DMS 273 (cell line): ENCODE measurements around the gene TMEM63A.
"Not testable (repeated sequence)": the region's sequence is repeated elsewhere in the genome, so short reads cannot be mapped to it uniquely, and the experiment has no call there.

Source experiments
- DNase-seq: peaks from one replicate; lab custom pipeline; 2025; ENCODE audit not compliant: unreplicated experiment; lab: John Stamatoyannopoulos, UW

TMEM63A gene

GRCh38 chr1:225881959-225882693 is at the start of gene TMEM63A:
TMEM63A (minus strand) TSS chr1:225882380; CDS start chr1:225877580, 4,800 bp downstream.
- peak; percentile 92 for DNase-seq

- DNase-seq: no peak
Measured at GRCh38 chr1:225931270-225932136, 49.3 kb upstream of the TMEM63A start.

DNA sequence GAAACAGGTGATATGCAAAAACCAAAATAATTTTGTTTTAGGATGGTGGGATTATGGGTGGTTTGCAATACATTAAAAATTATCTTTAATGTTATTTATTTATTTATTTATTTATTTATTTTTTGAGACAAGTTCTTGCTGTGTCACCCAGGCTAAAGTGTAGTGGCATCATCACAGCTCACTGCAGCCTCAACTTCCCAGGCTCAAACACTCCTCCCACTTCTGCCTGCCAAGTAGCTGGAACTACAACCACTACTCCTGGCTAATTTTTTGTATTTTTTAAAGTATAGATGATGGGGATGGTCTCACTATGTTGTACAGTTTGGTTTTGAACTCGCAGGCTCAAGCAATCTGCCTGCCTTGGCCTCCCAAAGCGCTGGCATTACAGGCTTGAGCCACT is 48.4 kb upstream of the TMEM63A start:
- DNase-seq: no peak

DNA sequence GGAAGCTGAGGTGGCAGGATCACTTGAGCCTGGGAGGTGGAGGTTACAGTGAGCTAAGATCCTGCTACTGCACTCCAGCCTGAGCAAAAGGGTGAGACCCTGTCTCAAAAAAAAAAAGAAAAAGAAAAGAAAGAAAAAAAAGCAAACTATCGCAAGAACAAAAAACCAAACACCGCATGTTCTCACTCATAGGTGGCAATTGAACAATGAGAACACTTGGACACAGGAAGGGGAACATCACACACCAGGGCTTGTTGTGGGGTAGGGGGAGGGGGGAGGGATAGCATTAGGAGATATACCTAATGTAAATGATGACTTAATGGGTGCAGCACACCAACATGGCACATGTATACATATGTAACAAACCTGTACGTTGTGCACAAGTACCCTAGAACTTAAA is 47.3 kb upstream of the TMEM63A start:
- not testable (repeated sequence) for DNase-seq

- peak; percentile 63 for DNase-seq
Measured at GRCh38 chr1:225928186-225929175, 46.3 kb upstream of the TMEM63A start.

DNA sequence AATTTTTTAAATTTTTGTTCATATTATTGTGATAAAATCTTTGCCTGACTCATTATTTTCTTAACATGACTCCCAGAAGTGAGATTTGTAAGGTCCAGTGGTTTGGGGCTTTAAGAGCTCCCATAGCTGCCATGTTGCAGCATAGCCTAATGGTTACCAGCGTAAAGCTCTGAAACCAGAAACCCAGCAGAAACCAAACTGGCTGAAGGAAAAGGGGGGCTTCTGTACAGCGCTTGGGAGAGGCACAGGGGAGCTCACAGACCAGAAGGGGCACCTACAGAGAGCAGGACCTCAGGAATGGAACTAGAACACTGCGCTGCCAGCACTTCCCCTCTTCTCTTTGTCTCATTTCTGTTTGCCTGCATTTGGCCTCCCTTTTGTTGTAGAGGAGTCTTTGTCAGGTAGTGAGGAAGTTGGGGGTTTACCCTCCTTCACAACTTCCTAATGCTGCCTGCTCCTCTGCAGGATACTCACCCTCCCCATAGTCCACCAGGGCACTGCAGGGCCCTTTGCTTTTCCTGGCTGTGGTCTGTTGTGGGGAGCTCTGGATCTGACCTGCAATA is 44.5 kb upstream of the TMEM63A start:
- no peak for DNase-seq

DNA sequence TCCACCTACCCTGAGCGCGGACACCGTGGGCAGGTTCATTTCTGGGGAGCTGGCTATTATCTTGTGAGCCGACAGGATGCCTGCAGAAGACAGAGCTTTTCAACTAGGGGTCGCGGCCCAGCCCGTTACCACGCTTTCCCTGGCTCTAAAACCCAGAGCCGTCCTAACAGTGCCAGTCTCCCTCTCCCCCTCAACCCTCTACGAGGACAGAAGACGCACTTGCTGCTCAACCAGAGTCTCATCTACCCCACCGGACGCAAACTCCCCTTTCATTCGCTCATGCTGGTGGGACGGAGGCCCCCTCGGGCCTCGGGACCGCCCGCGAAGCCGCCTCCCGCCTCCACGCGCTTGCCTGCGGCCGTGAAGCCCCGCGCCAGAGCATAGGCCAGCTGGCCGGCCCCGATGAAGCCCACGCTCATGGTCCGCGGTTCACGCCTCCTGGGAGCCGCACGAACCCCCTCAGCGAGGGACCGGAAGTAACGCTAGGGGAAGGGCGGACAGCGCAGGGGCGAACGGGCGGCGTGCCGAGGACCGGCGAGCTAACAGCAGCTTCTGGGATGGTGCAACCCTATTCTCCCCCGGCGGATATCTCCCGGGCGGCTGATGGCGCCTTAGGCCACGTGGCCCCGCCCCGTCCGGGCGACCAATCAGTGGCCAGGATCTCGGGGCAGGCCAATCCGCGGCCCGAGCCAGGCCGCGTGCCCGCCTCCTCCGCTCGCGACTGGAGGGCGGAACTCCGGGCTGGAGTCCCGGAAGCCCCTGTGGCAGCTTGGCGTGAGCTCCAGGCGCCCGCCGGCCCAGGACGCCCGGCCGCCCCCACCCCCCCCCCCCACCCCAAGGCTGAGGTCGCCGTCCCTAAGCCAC is 41.7 kb upstream of the TMEM63A start, which contains the start of gene PYCR2:
Gene PYCR2 (minus strand): TSS at position 559 of the 864 bp plus-strand sequence. CDS start 140 bp downstream, at position 419.
- DNase-seq: peak; percentile 99

GRCh38 chr1:225923381-225923691 is 41.2 kb upstream of the TMEM63A start:
- no peak for DNase-seq

DNA sequence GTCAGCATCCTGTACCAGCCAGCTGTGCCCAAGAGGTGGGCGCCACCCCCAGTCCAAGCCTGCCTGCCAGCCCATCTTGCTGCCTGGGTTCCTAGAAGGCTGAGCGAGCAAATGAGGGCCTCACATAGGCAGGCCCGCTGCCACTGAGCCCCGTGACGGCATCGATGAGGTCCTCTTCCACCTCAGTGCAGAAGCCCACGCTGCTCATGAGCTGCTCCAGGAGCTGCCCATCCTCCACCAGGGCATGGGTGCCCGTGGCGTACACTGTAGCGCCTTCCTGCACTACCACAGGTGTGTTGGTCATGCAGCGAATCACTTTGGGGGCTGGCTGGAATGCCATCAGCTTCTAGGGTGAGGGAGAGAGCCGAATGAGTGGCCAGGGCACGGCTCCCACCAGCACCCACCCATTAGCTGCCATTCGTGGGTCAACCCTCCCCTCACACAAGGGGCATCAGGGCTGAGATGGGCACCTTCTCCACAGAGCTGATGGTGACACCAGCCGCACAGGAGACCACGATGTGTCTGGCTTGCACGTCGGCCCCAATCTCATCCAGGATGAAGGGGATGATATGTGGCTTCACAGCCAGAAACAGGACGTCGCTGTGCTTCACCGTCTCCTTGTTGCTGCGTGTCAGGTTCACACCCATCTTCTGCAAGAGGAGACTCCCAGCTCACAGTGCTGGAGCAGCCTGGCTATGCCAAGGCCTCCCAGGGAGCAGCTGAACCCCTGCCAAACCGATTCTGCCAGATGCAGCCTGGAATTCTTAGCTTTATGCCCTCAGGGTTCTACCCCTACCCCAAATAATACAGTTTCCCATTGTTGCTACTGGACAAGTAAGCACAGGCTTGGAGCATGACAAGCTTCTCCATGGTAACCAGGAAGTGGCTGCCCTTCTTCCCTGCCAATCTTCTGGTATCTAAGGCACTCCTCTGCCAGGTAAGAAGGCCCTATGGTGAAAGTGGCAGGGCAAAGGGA is 39.8 kb upstream of the TMEM63A start:
- DNase-seq: peak; percentile 35

GRCh38 chr1:225919906-225920305 is 37.7 kb upstream of the TMEM63A start:
- peak; percentile 33 for DNase-seq

GRCh38 chr1:225918280-225918679 is 36.1 kb upstream of the TMEM63A start:
- no peak for DNase-seq

- no peak for DNase-seq
Measured at GRCh38 chr1:225917536-225917935, 35.4 kb upstream of the TMEM63A start.

DNA sequence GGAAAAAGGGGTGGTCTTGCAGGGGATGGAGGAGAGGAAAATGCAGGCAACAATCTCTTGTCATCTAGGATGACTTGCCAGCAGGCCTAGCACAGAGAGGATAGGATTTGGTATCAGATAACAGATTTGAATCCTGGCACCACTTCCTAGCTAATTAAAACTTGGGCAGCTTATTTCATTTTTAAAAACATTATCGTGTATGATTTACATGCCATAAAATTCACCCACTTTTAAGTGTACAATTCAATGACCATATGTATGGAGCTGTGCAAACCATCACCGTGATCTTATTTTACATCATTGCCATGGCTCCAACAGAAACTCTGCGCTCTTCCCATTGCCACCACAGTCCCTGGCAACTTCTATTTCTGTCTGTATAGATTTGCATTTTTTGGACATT is 34.9 kb upstream of the TMEM63A start:
- peak; percentile 22 for DNase-seq

- peak; percentile 87 for DNase-seq
Measured at GRCh38 chr1:225915538-225915991, 33.4 kb upstream of the TMEM63A start.

GRCh38 chr1:225914947-225915346 is 32.8 kb upstream of the TMEM63A start:
- DNase-seq: no peak

- no peak for DNase-seq
Measured at GRCh38 chr1:225914391-225914790, 32.2 kb upstream of the TMEM63A start.

DNA sequence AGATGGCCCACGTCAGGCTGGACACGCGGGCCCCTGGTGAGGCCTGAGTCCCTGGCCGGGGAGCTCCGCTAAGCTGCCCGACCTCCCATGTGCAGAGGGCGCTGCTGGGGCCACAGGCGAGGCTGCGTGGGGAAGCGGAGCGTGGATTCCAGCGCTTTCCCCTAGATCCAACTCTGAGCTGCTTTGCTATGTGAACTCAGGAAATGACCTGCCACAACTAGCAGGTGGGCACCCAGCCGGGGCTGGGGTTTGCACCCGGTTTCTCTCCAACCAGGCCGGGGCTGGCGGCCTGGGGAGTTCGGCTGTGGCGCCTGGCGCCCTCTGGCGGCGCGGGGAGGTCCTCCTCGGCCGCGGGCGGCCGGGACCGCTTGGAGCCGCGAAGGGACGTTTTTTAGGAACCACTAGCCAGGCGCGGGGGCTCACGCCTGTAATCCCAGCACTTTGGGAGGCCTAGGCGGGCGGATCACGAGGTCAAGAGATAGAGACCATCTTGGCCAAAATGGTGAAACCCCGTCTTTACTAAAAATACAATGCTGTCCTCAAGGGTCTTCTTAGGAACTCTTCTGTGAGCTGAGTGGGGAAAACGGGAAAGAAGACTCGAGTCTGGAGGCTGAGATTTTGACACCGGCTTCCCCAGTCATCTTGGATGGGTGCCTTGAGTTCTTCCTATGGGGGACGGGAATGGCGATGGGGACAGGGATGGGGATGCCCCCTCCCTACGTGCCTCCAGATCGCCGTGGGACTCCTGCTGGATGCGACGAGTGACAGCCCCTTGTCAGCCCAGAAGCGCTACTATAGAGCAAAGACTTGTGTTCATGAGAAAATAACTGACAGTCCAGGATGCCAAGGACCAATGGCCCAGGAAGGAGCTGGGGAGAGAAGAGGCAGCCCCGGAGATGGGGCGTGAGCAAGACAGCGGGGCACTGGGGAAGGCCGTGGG is 29.3 kb upstream of the TMEM63A start:
- DNase-seq: no peak
